Measurements from ENCODE around the gene DHX16. TPM values are rescaled to one million over a fixed set of nuclear protein-coding genes. Genes with fewer than 3 reads are reported as not detected.

Gene DHX16
- total RNA-seq, 1 experiment from 2014 or later: 32.2 TPM

DNA sequence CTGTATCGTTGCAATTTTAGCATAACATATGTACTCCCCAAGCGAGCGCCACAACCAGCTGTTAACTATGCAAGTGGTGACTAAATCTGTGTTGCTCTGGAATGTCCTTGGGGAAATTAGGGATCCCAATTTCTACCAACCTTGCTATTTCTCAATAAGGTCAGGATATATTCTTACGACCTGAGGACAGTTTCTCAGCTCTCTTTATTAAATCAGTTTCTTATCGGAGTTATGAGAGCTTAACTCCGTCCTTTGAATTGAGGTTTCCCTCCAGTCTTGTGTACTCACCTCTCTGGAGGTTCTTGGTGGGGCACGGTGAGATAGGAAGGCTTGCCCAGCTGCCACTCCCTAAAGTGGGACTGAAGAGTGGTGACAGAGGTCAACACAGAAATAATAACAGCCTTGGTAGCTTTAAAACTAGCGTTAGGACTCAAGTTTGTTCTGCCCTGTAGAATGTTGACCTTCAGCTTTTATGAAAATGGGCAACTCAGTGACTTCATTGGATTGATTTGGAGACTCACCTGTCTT lies 54.5 kb downstream of the DHX16 start:
- H3K36me3 Mint-ChIP-seq: peaks cover 54% of the 10 kb centered on the region
- ATAC-seq: no peak

More for the DNA sequence above, 54.5 kb downstream of the DHX16 start:
- Mint-ChIP-seq H3K9me3 (no peaks in the 10 kb centered on the region), H3K27ac (peak overlapping the region; percentile 93), H3K4me1 (peaks cover 24% of the 10 kb centered on the region), H3K27me3 (ENCODE audit: low read depth) (no peaks in the 10 kb centered on the region; the same call in 1 of the 2 replicates), H3K4me3 (peak overlapping the region; percentile 96)
- POLR2A ChIA-PET: interaction anchor here (0.7 kb wide), 1 partner anchor 99 kb away, joined by 3 read pairs; the partner anchor contains the start of gene MDC1
- TF ChIP-seq, protein P1, sequence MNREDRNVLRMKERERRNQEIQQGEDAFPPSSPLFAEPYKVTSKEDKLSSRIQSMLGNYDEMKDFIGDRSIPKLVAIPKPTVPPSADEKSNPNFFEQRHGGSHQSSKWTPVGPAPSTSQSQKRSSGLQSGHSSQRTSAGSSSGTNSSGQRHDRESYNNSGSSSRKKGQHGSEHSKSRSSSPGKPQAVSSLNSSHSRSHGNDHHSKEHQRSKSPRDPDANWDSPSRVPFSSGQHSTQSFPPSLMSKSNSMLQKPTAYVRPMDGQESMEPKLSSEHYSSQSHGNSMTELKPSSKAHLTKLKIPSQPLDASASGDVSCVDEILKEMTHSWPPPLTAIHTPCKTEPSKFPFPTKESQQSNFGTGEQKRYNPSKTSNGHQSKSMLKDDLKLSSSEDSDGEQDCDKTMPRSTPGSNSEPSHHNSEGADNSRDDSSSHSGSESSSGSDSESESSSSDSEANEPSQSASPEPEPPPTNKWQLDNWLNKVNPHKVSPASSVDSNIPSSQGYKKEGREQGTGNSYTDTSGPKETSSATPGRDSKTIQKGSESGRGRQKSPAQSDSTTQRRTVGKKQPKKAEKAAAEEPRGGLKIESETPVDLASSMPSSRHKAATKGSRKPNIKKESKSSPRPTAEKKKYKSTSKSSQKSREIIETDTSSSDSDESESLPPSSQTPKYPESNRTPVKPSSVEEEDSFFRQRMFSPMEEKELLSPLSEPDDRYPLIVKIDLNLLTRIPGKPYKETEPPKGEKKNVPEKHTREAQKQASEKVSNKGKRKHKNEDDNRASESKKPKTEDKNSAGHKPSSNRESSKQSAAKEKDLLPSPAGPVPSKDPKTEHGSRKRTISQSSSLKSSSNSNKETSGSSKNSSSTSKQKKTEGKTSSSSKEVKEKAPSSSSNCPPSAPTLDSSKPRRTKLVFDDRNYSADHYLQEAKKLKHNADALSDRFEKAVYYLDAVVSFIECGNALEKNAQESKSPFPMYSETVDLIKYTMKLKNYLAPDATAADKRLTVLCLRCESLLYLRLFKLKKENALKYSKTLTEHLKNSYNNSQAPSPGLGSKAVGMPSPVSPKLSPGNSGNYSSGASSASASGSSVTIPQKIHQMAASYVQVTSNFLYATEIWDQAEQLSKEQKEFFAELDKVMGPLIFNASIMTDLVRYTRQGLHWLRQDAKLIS (CRISPR knock-in tag; IDR thresholded peaks at IDR 0.05; ENCODE audit: borderline replicate concordance): no peak
- TF ChIP-seq, protein P2, sequence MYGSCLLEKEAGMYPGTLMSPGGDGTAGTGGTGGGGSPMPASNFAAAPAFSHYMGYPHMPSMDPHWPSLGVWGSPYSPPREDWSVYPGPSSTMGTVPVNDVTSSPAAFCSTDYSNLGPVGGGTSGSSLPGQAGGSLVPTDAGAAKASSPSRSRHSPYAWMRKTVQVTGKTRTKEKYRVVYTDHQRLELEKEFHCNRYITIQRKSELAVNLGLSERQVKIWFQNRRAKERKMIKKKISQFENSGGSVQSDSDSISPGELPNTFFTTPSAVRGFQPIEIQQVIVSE (CRISPR knock-in tag; IDR thresholded peaks at IDR 0.05; ENCODE audit: borderline replicate concordance): no peak
- TF ChIP-seq JAZF1 (CRISPR knock-in tag; IDR thresholded peaks at IDR 0.05) (no peak), JUN (CRISPR knock-in tag; IDR thresholded peaks at IDR 0.05) (no peak), GABPB1 (CRISPR knock-in tag; IDR thresholded peaks at IDR 0.05) (no peak), PRRX2 (CRISPR knock-in tag; IDR thresholded peaks at IDR 0.05) (no peak), TP53 (CRISPR knock-in tag; IDR thresholded peaks at IDR 0.05) (no peak), MXD4 (CRISPR knock-in tag; IDR thresholded peaks at IDR 0.05; ENCODE audit: borderline replicate concordance) (no peak)
- TF ChIP-seq, protein P3, sequence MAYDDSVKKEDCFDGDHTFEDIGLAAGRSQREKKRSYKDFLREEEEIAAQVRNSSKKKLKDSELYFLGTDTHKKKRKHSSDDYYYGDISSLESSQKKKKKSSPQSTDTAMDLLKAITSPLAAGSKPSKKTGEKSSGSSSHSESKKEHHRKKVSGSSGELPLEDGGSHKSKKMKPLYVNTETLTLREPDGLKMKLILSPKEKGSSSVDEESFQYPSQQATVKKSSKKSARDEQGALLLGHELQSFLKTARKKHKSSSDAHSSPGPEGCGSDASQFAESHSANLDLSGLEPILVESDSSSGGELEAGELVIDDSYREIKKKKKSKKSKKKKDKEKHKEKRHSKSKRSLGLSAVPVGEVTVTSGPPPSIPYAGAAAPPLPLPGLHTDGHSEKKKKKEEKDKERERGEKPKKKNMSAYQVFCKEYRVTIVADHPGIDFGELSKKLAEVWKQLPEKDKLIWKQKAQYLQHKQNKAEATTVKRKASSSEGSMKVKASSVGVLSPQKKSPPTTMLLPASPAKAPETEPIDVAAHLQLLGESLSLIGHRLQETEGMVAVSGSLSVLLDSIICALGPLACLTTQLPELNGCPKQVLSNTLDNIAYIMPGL (CRISPR knock-in tag; IDR thresholded peaks at IDR 0.05): no peak
- TF ChIP-seq, protein P4, sequence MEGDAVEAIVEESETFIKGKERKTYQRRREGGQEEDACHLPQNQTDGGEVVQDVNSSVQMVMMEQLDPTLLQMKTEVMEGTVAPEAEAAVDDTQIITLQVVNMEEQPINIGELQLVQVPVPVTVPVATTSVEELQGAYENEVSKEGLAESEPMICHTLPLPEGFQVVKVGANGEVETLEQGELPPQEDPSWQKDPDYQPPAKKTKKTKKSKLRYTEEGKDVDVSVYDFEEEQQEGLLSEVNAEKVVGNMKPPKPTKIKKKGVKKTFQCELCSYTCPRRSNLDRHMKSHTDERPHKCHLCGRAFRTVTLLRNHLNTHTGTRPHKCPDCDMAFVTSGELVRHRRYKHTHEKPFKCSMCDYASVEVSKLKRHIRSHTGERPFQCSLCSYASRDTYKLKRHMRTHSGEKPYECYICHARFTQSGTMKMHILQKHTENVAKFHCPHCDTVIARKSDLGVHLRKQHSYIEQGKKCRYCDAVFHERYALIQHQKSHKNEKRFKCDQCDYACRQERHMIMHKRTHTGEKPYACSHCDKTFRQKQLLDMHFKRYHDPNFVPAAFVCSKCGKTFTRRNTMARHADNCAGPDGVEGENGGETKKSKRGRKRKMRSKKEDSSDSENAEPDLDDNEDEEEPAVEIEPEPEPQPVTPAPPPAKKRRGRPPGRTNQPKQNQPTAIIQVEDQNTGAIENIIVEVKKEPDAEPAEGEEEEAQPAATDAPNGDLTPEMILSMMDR (IDR thresholded peaks at IDR 0.05): no peak
- TF ChIP-seq, protein P5, sequence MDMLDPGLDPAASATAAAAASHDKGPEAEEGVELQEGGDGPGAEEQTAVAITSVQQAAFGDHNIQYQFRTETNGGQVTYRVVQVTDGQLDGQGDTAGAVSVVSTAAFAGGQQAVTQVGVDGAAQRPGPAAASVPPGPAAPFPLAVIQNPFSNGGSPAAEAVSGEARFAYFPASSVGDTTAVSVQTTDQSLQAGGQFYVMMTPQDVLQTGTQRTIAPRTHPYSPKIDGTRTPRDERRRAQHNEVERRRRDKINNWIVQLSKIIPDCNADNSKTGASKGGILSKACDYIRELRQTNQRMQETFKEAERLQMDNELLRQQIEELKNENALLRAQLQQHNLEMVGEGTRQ (CRISPR knock-in tag; IDR thresholded peaks at IDR 0.05): no peak
- TF ChIP-seq, protein P6, sequence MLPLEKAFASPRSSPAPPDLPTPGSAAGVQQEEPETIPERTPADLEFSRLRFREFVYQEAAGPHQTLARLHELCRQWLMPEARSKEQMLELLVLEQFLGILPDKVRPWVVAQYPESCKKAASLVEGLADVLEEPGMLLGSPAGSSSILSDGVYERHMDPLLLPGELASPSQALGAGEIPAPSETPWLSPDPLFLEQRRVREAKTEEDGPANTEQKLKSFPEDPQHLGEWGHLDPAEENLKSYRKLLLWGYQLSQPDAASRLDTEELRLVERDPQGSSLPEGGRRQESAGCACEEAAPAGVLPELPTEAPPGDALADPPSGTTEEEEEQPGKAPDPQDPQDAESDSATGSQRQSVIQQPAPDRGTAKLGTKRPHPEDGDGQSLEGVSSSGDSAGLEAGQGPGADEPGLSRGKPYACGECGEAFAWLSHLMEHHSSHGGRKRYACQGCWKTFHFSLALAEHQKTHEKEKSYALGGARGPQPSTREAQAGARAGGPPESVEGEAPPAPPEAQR (CRISPR knock-in tag; IDR thresholded peaks at IDR 0.05): no peak
- TF ChIP-seq, protein P7, sequence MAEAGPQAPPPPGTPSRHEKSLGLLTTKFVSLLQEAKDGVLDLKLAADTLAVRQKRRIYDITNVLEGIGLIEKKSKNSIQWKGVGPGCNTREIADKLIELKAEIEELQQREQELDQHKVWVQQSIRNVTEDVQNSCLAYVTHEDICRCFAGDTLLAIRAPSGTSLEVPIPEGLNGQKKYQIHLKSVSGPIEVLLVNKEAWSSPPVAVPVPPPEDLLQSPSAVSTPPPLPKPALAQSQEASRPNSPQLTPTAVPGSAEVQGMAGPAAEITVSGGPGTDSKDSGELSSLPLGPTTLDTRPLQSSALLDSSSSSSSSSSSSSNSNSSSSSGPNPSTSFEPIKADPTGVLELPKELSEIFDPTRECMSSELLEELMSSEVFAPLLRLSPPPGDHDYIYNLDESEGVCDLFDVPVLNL (CRISPR knock-in tag; IDR thresholded peaks at IDR 0.05; ENCODE audit: borderline replicate concordance, low read depth): no peak
- TF ChIP-seq, protein P8, sequence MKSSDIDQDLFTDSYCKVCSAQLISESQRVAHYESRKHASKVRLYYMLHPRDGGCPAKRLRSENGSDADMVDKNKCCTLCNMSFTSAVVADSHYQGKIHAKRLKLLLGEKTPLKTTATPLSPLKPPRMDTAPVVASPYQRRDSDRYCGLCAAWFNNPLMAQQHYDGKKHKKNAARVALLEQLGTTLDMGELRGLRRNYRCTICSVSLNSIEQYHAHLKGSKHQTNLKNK (CRISPR knock-in tag; IDR thresholded peaks at IDR 0.05): no peak
- TF ChIP-seq, protein P9, sequence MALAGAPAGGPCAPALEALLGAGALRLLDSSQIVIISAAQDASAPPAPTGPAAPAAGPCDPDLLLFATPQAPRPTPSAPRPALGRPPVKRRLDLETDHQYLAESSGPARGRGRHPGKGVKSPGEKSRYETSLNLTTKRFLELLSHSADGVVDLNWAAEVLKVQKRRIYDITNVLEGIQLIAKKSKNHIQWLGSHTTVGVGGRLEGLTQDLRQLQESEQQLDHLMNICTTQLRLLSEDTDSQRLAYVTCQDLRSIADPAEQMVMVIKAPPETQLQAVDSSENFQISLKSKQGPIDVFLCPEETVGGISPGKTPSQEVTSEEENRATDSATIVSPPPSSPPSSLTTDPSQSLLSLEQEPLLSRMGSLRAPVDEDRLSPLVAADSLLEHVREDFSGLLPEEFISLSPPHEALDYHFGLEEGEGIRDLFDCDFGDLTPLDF (CRISPR knock-in tag; IDR thresholded peaks at IDR 0.05): no peak
- CTCF ChIA-PET: interaction anchor here (0.6 to 1.9 kb wide), 7 partner anchors 8 to 469 kb away, joined by 3 to 7 read pairs (median 4); partner anchors contain the start of genes ATAT1 and DHX16
- DNase-seq (ENCODE audit: low spot score): no peak
